Activated T-helper 1 cell treated with anti-CD3 and anti-CD28 coated beads, Interleukin-12 subunit alpha, Interleukin-12 subunit beta, Interleukin-2, Interleukin-4 antibody, amounts not matched to agents 30 ng/mL and 10 ng/mL and 1 ng/mL, durations not matched to agents 14 hours and 24 hours and 36 hours (primary cell): ENCODE measurements around the gene UQCC5. TPM values are rescaled to one million over a fixed set of nuclear protein-coding genes. Genes with fewer than 3 reads are reported as not detected.
"Not testable (repeated sequence)": the region's sequence is repeated elsewhere in the genome, so short reads cannot be mapped to it uniquely, and the experiment has no call there.

Experiments
- DNase-seq: peaks from one replicate; pipeline ENCODE4 v3.0.0; 2021; ENCODE audit warnings: low spot score
- H3K27ac Mint-ChIP-seq: one replicate; pipeline ENCODE4 v1.8.0; 2021; ENCODE audit warnings: mild to moderate bottlenecking, mixed read lengths
- H3K27me3 Mint-ChIP-seq: one replicate; pipeline ENCODE4 v1.8.0; 2022; ENCODE audit warnings: mild to moderate bottlenecking, moderate library complexity, mixed read lengths; ENCODE audit not compliant: insufficient read depth
- H3K36me3 Mint-ChIP-seq: one replicate; pipeline ENCODE4 v1.8.0; 2021; ENCODE audit warnings: low read depth, mixed read lengths
- H3K4me1 Mint-ChIP-seq: one replicate; pipeline ENCODE4 v1.8.0; 2021; ENCODE audit warnings: low read depth, mixed read lengths
- H3K4me3 Mint-ChIP-seq: one replicate; pipeline ENCODE4 v1.8.0; 2021; ENCODE audit warnings: mild to moderate bottlenecking, moderate library complexity, mixed read lengths
- H3K9me3 Mint-ChIP-seq: one replicate; pipeline ENCODE4 v1.8.0; 2021; ENCODE audit warnings: mixed read lengths
- intact Hi-C: fragments of 100-400 bp; cut with micrococcal nuclease; formaldehyde crosslinking; loops from one replicate; pipeline ENCODE4 v1.15.1; 2024
- total RNA-seq: library from RNA; stranded (reverse); gene quantifications from 2 replicates; pipeline ENCODE4 v1.2.3, GENCODE V29; 2022

Gene UQCC5
- total RNA-seq, 1 donor from 2014 or later: 17.1 TPM

GRCh38 chr3:52521881-52522650, 14.3 kb upstream of the UQCC5 start:
- no peak for DNase-seq
- H3K36me3 Mint-ChIP-seq: no peaks in the 10 kb centered on the region
- H3K9me3 Mint-ChIP-seq: no peaks in the 10 kb centered on the region
- H3K4me1 Mint-ChIP-seq: no peaks in the 10 kb centered on the region
- intact Hi-C loops: no loop called here
- H3K27me3 Mint-ChIP-seq: no peaks in the 10 kb centered on the region
- H3K4me3 Mint-ChIP-seq: no peak overlapping the region
- no peak overlapping the region for H3K27ac Mint-ChIP-seq

GRCh38 chr3:52522651-52523251, 13.7 kb upstream of the UQCC5 start:
- Mint-ChIP-seq H3K36me3 (peaks cover under 1% of the 10 kb centered on the region), H3K4me1 (no peaks in the 10 kb centered on the region), H3K27me3 (no peaks in the 10 kb centered on the region), H3K9me3 (no peaks in the 10 kb centered on the region), H3K27ac (no peak overlapping the region), H3K4me3 (no peak overlapping the region)
- intact Hi-C loops: no loop called here
- DNase-seq: no peak

- intact Hi-C loops: no loop called here
- Mint-ChIP-seq H3K27me3 (no peaks in the 10 kb centered on the region), H3K36me3 (peaks cover 4% of the 10 kb centered on the region), H3K9me3 (no peaks in the 10 kb centered on the region), H3K4me1 (no peaks in the 10 kb centered on the region), H3K4me3 (no peak overlapping the region), H3K27ac (no peak overlapping the region)
- DNase-seq: no peak
Observed at GRCh38 chr3:52523386-52524257, 12.8 kb upstream of the UQCC5 start.

- H3K27me3 Mint-ChIP-seq: no peaks in the 10 kb centered on the region
- DNase-seq: no peak
- no peaks in the 10 kb centered on the region for H3K4me1 Mint-ChIP-seq
- H3K9me3 Mint-ChIP-seq: no peaks in the 10 kb centered on the region
- H3K4me3 Mint-ChIP-seq: no peak overlapping the region
- H3K36me3 Mint-ChIP-seq: peaks cover 6% of the 10 kb centered on the region
- intact Hi-C loops: no loop called here
- H3K27ac Mint-ChIP-seq: no peak overlapping the region
Observed at GRCh38 chr3:52524258-52524751, 12.1 kb upstream of the UQCC5 start.

GRCh38 chr3:52524752-52525679, 11.4 kb upstream of the UQCC5 start:
- Mint-ChIP-seq H3K4me3 (no peak overlapping the region), H3K9me3 (no peaks in the 10 kb centered on the region), H3K4me1 (no peaks in the 10 kb centered on the region), H3K27ac (no peak overlapping the region), H3K27me3 (no peaks in the 10 kb centered on the region), H3K36me3 (peaks cover 6% of the 10 kb centered on the region)
- intact Hi-C loops: no loop called here
- no peak for DNase-seq

GRCh38 chr3:52525680-52526561, 10.5 kb upstream of the UQCC5 start:
- no peaks in the 10 kb centered on the region for H3K4me1 Mint-ChIP-seq
- no peak for DNase-seq
- H3K27me3 Mint-ChIP-seq: no peaks in the 10 kb centered on the region
- H3K27ac Mint-ChIP-seq: no peak overlapping the region
- H3K36me3 Mint-ChIP-seq: peaks cover 6% of the 10 kb centered on the region
- no peaks in the 10 kb centered on the region for H3K9me3 Mint-ChIP-seq
- intact Hi-C loops: no loop called here
- no peak overlapping the region for H3K4me3 Mint-ChIP-seq

- H3K27ac Mint-ChIP-seq, intact Hi-C loops, DNase-seq, H3K9me3 Mint-ChIP-seq, H3K4me3 Mint-ChIP-seq, H3K36me3 Mint-ChIP-seq, H3K27me3 Mint-ChIP-seq, H3K4me1 Mint-ChIP-seq: not testable (repeated sequence)
Observed at GRCh38 chr3:52526671-52527038, 9.8 kb upstream of the UQCC5 start.

- Mint-ChIP-seq H3K27me3 (no peaks in the 10 kb centered on the region), H3K9me3 (no peaks in the 10 kb centered on the region), H3K4me1 (peaks cover under 1% of the 10 kb centered on the region), H3K36me3 (peaks cover 6% of the 10 kb centered on the region), H3K27ac (no peak overlapping the region), H3K4me3 (no peak overlapping the region)
- DNase-seq: no peak
- intact Hi-C loops: no loop called here
Observed at GRCh38 chr3:52527039-52527731, 9.2 kb upstream of the UQCC5 start.

- peaks cover 8% of the 10 kb centered on the region for H3K4me1 Mint-ChIP-seq
- peaks cover 6% of the 10 kb centered on the region for H3K36me3 Mint-ChIP-seq
- no peak for DNase-seq
- intact Hi-C loops: no loop called here
- H3K4me3 Mint-ChIP-seq: no peak overlapping the region
- H3K9me3 Mint-ChIP-seq: no peaks in the 10 kb centered on the region
- no peak overlapping the region for H3K27ac Mint-ChIP-seq
- no peaks in the 10 kb centered on the region for H3K27me3 Mint-ChIP-seq
Observed at GRCh38 chr3:52527732-52528585, 8.4 kb upstream of the UQCC5 start.

- no peaks in the 10 kb centered on the region for H3K9me3 Mint-ChIP-seq
- no peak overlapping the region for H3K27ac Mint-ChIP-seq
- intact Hi-C loops: no loop called here
- DNase-seq: no peak
- no peak overlapping the region for H3K4me3 Mint-ChIP-seq
- H3K4me1 Mint-ChIP-seq: peaks cover 8% of the 10 kb centered on the region
- H3K36me3 Mint-ChIP-seq: peaks cover 6% of the 10 kb centered on the region
- no peaks in the 10 kb centered on the region for H3K27me3 Mint-ChIP-seq
Observed at GRCh38 chr3:52528586-52529375, 7.6 kb upstream of the UQCC5 start.
